ENCODE measurements around the gene OR10X1. TPM values are rescaled to one million over a fixed set of nuclear protein-coding genes. Genes with fewer than 3 reads are reported as not detected.

Gene OR10X1
- total RNA-seq, 1 experiment from 2014 or later: not detected

DNA sequence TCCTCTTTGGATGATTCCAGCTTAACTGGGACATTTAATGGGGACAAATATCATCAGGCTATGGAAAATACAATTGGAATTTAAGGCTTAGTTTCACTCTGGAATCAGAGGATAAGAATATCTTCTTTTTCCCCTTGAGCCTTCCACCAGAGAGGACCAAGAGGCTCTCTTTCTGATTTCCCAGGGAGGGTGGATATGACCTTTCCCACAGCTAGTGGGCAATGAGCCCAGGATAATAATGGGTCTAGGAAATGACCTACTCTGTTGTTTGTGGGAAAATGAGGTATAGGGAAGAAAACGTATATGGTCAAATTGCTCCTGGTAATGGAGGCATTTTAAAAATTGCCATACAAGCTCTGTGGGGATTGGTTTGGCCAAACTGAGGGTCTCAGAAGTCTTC is 27.4 kb downstream of the OR10X1 start:
- H3K27me3 Mint-ChIP-seq (ENCODE audit: low read depth): no peaks in the 10 kb centered on the region; the same call in 1 of the 2 replicates
- no peak overlapping the region for H3K4me2 ChIP-seq (ENCODE audit: insufficient read depth, insufficient read length, low read length)
- H3K79me2 ChIP-seq (ENCODE audit: insufficient read depth, low read length): no peaks in the 10 kb centered on the region
- no peaks in the 10 kb centered on the region for H3K36me3 Mint-ChIP-seq (ENCODE audit: insufficient read depth in 1 of 3, low read depth in 3 of 3)
- no peaks in the 10 kb centered on the region for H3K4me1 Mint-ChIP-seq
- H3K18ac ChIP-seq (ENCODE audit: insufficient read length, low read depth, low read length): no peak overlapping the region
- no peak overlapping the region for H2BK20ac ChIP-seq (ENCODE audit: low read depth, low read length, poor library complexity, severe bottlenecking)
- no peaks in the 10 kb centered on the region for H3K79me1 ChIP-seq (ENCODE audit: insufficient read depth, low read depth, low read length, poor library complexity, severe bottlenecking)
- no peak overlapping the region for H4K5ac ChIP-seq (ENCODE audit: insufficient read length, low read depth, low read length)
- no peak overlapping the region for H4K91ac ChIP-seq (ENCODE audit: insufficient read length, low read depth, low read length)
- H3K4me1 ChIP-seq (ENCODE audit: insufficient read depth, low read length): no peaks in the 10 kb centered on the region
- no peaks in the 10 kb centered on the region for H3K23me2 ChIP-seq (ENCODE audit: insufficient read length, low read depth, low read length, poor library complexity, severe bottlenecking)
- H3K14ac ChIP-seq (ENCODE audit: insufficient read depth, low read length): no peak overlapping the region
- H3K23ac ChIP-seq (ENCODE audit: insufficient read length, low read depth, low read length): no peak overlapping the region
- no peaks in the 10 kb centered on the region for H3K27me3 ChIP-seq (ENCODE audit: insufficient read depth, low read length)
- H3K9me3 Mint-ChIP-seq: no peaks in the 10 kb centered on the region; a peak in 1 of 5 replicates
- no peak overlapping the region for H2BK5ac ChIP-seq (ENCODE audit: insufficient read length, low read length)
- H4K20me1 ChIP-seq (ENCODE audit: control insufficient read depth, insufficient read depth, insufficient read length): no peaks in the 10 kb centered on the region
- no peak overlapping the region for H3T11ph ChIP-seq (ENCODE audit: low read length)
- TF ChIP-seq, protein P1, sequence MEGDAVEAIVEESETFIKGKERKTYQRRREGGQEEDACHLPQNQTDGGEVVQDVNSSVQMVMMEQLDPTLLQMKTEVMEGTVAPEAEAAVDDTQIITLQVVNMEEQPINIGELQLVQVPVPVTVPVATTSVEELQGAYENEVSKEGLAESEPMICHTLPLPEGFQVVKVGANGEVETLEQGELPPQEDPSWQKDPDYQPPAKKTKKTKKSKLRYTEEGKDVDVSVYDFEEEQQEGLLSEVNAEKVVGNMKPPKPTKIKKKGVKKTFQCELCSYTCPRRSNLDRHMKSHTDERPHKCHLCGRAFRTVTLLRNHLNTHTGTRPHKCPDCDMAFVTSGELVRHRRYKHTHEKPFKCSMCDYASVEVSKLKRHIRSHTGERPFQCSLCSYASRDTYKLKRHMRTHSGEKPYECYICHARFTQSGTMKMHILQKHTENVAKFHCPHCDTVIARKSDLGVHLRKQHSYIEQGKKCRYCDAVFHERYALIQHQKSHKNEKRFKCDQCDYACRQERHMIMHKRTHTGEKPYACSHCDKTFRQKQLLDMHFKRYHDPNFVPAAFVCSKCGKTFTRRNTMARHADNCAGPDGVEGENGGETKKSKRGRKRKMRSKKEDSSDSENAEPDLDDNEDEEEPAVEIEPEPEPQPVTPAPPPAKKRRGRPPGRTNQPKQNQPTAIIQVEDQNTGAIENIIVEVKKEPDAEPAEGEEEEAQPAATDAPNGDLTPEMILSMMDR (conservative IDR thresholded peaks at IDR 0.05): no peak
- H3K4me3 Mint-ChIP-seq: no peak overlapping the region
- no peak overlapping the region for H3K27ac ChIP-seq (ENCODE audit: insufficient read length, low read depth, low read length)
- WGBS (ENCODE audit: extremely low coverage, insufficient read length, low lambda C conversion rate): no CpG with 5 or more reads among the region's 1 CpG
- DNase-seq: no peak
- no peak overlapping the region for H3K9ac ChIP-seq (ENCODE audit: extremely low read depth, insufficient read length, low read length)
- no peak overlapping the region for H2AK5ac ChIP-seq (ENCODE audit: insufficient read length, low read length)
- no peak overlapping the region for H2BK15ac ChIP-seq (ENCODE audit: low read depth, low read length)
- H4K8ac ChIP-seq (replicated peaks; ENCODE audit: insufficient read length, low read depth, low read length): no peak overlapping the region
- no peak overlapping the region for H3K27ac Mint-ChIP-seq
- no peak overlapping the region for H3K4ac ChIP-seq (ENCODE audit: low read depth, low read length)
- H2BK12ac ChIP-seq (ENCODE audit: insufficient read length, low read depth, low read length): no peak overlapping the region
- no peak overlapping the region for H3K56ac ChIP-seq (ENCODE audit: insufficient read length, low read depth, low read length)
- no peak overlapping the region for H2BK120ac ChIP-seq (ENCODE audit: low read depth, low read length, poor library complexity, severe bottlenecking)
- no peaks in the 10 kb centered on the region for H3K9me3 ChIP-seq (ENCODE audit: control insufficient read depth, low read depth, low read length)
- H2AFZ ChIP-seq (ENCODE audit: low read length): no peak overlapping the region

All from H9 (cell line).